Progenitor cell of endocrine pancreas (in vitro differentiated cells): ENCODE measurements around the gene SCAF8. TPM values are rescaled to one million over a fixed set of nuclear protein-coding genes. Genes with fewer than 3 reads are reported as not detected.

Experiments used
- DNase-seq: peaks from one replicate; pipeline ENCODE4 v3.0.0; 2021; ENCODE audit warnings: low spot score; ENCODE audit not compliant: unreplicated experiment
- H3K27ac Mint-ChIP-seq: 2 replicates; pipeline ENCODE4 v1.8.0; 2021; ENCODE audit warnings: mild to moderate bottlenecking, moderate library complexity, mixed read lengths
- H3K27me3 Mint-ChIP-seq: 2 replicates; pipeline ENCODE4 v1.8.0; 2021; ENCODE audit warnings: mixed read lengths
- H3K36me3 Mint-ChIP-seq: 2 replicates; pipeline ENCODE4 v1.8.0; 2022; ENCODE audit warnings: mixed read lengths; ENCODE audit not compliant: insufficient read depth
- H3K4me1 Mint-ChIP-seq: 2 replicates; pipeline ENCODE4 v1.8.0; 2021; ENCODE audit warnings: low read depth, mixed read lengths
- H3K4me3 Mint-ChIP-seq: 2 replicates; pipeline ENCODE4 v1.8.0; 2021; ENCODE audit warnings: low read depth, mild to moderate bottlenecking, moderate library complexity, mixed read lengths
- H3K9me3 Mint-ChIP-seq: 2 replicates; pipeline ENCODE4 v1.8.0; 2021; ENCODE audit warnings: low read depth, mixed read lengths
- CTCF ChIP-seq: fragments of 200-600 bp; sonication (generic); IDR thresholded peaks from one replicate; pipeline ENCODE4 v1.5.0; 2021; ENCODE audit warnings: antibody characterized with exemption, mild to moderate bottlenecking; ENCODE audit not compliant: unreplicated experiment
- total RNA-seq: library from RNA; stranded (reverse); gene quantifications from 2 replicates; pipeline ENCODE4 v1.2.1, GENCODE V29; 2021

SCAF8 gene
- total RNA-seq, 1 donor from 2014 or later: 69.5 TPM

DNA sequence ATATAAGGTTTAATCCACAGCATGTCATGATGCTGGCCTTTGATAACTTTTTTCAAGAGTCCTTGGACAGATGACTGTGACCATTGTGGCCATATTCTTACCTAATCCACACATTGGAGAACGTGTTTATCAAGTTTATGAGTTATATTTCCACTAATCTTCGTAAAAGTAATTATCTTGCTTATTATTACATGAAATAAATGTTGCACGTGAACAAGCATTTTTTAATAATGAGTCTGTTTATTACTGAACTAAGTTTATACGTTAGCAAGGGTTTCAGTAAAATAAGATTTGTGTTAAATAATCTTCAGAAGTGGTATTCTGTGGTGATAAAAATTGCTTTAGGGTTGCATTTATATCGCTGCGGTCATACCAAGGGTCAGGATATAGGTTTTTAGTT lies 107.1 kb downstream of the SCAF8 start:
- no peaks in the 10 kb centered on the region for H3K9me3 Mint-ChIP-seq
- no peak overlapping the region for H3K4me3 Mint-ChIP-seq
- DNase-seq: no peak
- TF ChIP-seq CTCF: no peak
- peaks cover 10% of the 10 kb centered on the region for H3K4me1 Mint-ChIP-seq
- H3K27me3 Mint-ChIP-seq: no peaks in the 10 kb centered on the region
- H3K27ac Mint-ChIP-seq: no peak overlapping the region
- no peaks in the 10 kb centered on the region for H3K36me3 Mint-ChIP-seq

DNA sequence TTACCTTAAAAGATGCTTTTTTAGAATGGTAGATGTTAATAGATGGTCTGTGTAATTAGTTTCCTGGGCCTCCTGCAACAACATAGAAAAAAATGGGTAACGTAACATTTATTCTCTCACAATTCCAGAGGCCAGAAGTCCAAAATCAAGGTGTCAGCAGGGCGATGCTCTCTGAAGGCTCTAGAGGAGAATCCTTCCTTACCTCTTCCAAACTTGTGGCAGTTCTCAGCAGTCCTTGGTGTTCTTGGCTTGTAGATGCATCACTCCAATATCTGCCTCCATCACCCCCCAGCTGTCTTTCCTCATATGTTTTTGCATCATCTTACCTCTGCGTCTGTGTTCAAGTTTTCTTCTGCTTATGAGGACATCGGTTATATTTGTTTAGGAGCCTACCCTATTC lies 107.9 kb downstream of the SCAF8 start:
- no peaks in the 10 kb centered on the region for H3K36me3 Mint-ChIP-seq
- H3K27me3 Mint-ChIP-seq: no peaks in the 10 kb centered on the region
- no peak overlapping the region for H3K27ac Mint-ChIP-seq

DNA sequence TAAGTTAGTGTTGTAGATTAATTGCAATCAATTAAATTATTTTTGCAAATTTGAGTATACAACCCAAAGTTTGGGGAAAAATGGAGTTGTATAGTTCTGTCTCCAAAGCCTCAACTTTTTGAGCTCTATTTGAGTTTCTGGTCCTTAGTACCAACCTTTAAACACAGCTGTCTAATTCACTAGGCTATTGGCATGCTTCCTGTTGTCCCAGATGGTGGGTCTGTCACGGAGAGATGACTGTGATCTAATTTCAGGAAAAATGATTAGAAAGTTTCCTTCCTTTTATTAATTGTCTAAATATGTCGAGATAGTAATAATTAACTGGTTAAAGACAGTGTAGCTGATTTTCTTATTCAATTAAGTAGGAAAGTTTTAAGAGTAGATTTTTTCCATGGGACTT lies 109.6 kb downstream of the SCAF8 start:
- Mint-ChIP-seq H3K4me1 (peaks cover 10% of the 10 kb centered on the region), H3K36me3 (no peaks in the 10 kb centered on the region)

More for the DNA sequence above, 107.9 kb downstream of the SCAF8 start:
- Mint-ChIP-seq H3K4me3 (no peak overlapping the region), H3K9me3 (no peaks in the 10 kb centered on the region), H3K4me1 (peaks cover 9% of the 10 kb centered on the region)
- no peak for TF ChIP-seq CTCF
- DNase-seq: no peak

GRCh38 chr6:154847318-154847717 lies 114.1 kb downstream of the SCAF8 start:
- H3K27me3 Mint-ChIP-seq: no peaks in the 10 kb centered on the region
- peaks cover 6% of the 10 kb centered on the region for H3K4me1 Mint-ChIP-seq
- TF ChIP-seq CTCF: no peak
- H3K36me3 Mint-ChIP-seq: peaks cover 8% of the 10 kb centered on the region
- H3K4me3 Mint-ChIP-seq: no peak overlapping the region
- no peaks in the 10 kb centered on the region for H3K9me3 Mint-ChIP-seq
- DNase-seq: no peak
- H3K27ac Mint-ChIP-seq: peak overlapping the region; percentile 5

More for the DNA sequence above, 109.6 kb downstream of the SCAF8 start:
- H3K4me3 Mint-ChIP-seq: no peak overlapping the region
- DNase-seq: no peak
- H3K27me3 Mint-ChIP-seq: no peaks in the 10 kb centered on the region
- TF ChIP-seq CTCF: no peak
- H3K27ac Mint-ChIP-seq: peak overlapping the region; percentile 6
- no peaks in the 10 kb centered on the region for H3K9me3 Mint-ChIP-seq

- no peak for TF ChIP-seq CTCF
- DNase-seq: no peak
- Mint-ChIP-seq H3K36me3 (peaks cover 8% of the 10 kb centered on the region), H3K4me3 (no peak overlapping the region), H3K27me3 (no peaks in the 10 kb centered on the region), H3K27ac (peak overlapping the region; percentile 3), H3K9me3 (no peaks in the 10 kb centered on the region), H3K4me1 (peaks cover 6% of the 10 kb centered on the region)
Observed at GRCh38 chr6:154848580-154848979, 115.4 kb downstream of the SCAF8 start.
